Measurements from ENCODE around the gene DFFA. TPM values are rescaled to one million over a fixed set of nuclear protein-coding genes. Genes with fewer than 3 reads are reported as not detected.

DFFA gene
- total and polyA plus RNA-seq, 12 donors, result 13.0 to 42.1 (median 35.1) TPM

DNA sequence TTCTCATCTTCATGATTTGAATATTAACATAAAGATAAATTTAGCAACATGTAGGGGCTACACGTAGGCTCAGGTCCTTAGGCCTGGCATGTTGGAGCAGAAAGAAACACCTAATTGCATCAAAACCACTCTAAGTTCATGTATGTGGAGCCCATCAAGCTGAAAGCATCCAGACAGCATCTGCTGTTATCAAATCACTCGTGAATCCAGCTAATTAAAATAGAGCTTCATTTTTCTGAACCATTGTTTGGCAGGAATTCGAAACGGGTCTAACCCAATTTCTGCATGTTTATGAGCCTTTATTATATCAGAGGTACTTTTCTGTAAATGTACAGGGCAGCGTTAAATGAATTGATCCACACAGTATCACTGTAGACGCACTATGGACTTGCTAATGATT, 48.2 kb upstream of the DFFA start:
- intact Hi-C loops (cut with DNase I), result no loop called here
- no peaks in the 10 kb centered on the region for H3K9me3 ChIP-seq (replicated peaks in 1 of 3)
- H3K27me3 ChIP-seq, result no peaks in the 10 kb centered on the region
- no peak overlapping the region for H3K27ac ChIP-seq
- H3K4me3 ChIP-seq, result no peak overlapping the region
- WGBS, 4 donors, result 92 to 94% (median 92%) methylated on average over 6 of the region's 6 CpGs
- TF ChIP-seq, protein P1, sequence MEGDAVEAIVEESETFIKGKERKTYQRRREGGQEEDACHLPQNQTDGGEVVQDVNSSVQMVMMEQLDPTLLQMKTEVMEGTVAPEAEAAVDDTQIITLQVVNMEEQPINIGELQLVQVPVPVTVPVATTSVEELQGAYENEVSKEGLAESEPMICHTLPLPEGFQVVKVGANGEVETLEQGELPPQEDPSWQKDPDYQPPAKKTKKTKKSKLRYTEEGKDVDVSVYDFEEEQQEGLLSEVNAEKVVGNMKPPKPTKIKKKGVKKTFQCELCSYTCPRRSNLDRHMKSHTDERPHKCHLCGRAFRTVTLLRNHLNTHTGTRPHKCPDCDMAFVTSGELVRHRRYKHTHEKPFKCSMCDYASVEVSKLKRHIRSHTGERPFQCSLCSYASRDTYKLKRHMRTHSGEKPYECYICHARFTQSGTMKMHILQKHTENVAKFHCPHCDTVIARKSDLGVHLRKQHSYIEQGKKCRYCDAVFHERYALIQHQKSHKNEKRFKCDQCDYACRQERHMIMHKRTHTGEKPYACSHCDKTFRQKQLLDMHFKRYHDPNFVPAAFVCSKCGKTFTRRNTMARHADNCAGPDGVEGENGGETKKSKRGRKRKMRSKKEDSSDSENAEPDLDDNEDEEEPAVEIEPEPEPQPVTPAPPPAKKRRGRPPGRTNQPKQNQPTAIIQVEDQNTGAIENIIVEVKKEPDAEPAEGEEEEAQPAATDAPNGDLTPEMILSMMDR (IDR thresholded peaks at IDR 0.05), result no peak
- peaks cover 14 to 32% of the 10 kb centered on the region in 2 donors for H3K4me1 ChIP-seq (replicated peaks in 1 of 2)
- H3K36me3 ChIP-seq (replicated peaks in 1 of 2), result no peaks in the 10 kb centered on the region
- no peak for DNase-seq

DNA sequence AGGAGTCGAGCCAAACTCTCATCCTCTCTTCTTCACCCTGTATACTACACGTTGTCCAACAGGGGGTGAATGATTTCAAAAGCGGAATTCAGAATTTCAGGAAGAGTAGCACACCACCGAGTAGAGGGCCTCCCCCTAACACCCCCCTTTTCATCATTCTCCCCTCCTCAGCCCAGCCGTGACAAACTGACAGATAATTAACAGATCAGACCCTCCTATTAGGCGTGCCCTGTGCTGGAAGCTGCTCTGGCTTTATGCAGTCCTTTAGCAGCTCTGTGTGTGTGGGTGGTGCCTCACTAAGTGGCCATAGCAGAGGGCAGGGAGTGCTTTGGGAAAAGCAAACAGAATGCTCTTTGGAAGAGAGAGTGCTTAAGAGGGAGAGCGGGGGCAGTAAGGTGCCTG, 46.7 kb upstream of the DFFA start:
- H3K36me3 ChIP-seq (replicated peaks in 1 of 2), result no peaks in the 10 kb centered on the region

DNA sequence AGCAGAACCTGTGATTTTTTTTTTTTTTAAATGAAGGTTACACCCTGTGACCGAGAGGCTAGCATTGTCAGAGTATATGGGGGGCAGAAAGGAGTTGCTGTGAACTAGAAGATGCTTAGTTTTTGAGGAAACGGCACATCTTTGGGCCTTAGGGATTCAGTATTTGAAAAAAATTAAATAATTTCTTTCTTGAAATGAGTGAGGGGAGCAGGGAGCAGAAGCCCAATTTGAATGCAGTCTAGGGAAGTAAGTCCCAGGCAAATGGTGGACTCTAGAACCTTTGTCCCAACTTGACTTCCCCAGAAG, 45.3 kb upstream of the DFFA start:
- WGBS, 4 donors, result 91 to 93% (median 92%) methylated on average over 2 of the region's 2 CpGs
- no peaks in the 10 kb centered on the region for H3K36me3 ChIP-seq (replicated peaks in 1 of 2)
- no peaks in the 10 kb centered on the region for H3K27me3 ChIP-seq
- no peak overlapping the region for H3K4me3 ChIP-seq
- H3K4me1 ChIP-seq (replicated peaks in 1 of 2), result peaks cover 11 to 23% of the 10 kb centered on the region in 2 donors
- no peak overlapping the region for H3K27ac ChIP-seq
- no peaks in the 10 kb centered on the region for H3K9me3 ChIP-seq (replicated peaks in 1 of 3)
- intact Hi-C loops (cut with DNase I), result no loop called here
- TF ChIP-seq POLR2A (IDR thresholded peaks at IDR 0.05), result no peak
- TF ChIP-seq, protein P1 (IDR thresholded peaks at IDR 0.05), result no peak
- no peak for DNase-seq

More for the DNA sequence above, 46.7 kb upstream of the DFFA start:
- peak in 1 of 7 donors; percentile 47 for DNase-seq
- H3K27ac ChIP-seq, result no peak overlapping the region
- intact Hi-C loops (cut with DNase I), result no loop called here
- H3K27me3 ChIP-seq, result no peaks in the 10 kb centered on the region
- no peaks in the 10 kb centered on the region for H3K9me3 ChIP-seq (replicated peaks in 1 of 3)
- no peak overlapping the region for H3K4me3 ChIP-seq
- TF ChIP-seq POLR2A (IDR thresholded peaks at IDR 0.05), result no peak
- TF ChIP-seq, protein P1 (IDR thresholded peaks at IDR 0.05), result no peak
- H3K4me1 ChIP-seq (replicated peaks in 1 of 2), result peaks cover 14 to 34% of the 10 kb centered on the region in 2 donors
- 60 to 73% (median 66%) methylated on average over 7 of the region's 7 CpGs for WGBS, 4 donors

DNA sequence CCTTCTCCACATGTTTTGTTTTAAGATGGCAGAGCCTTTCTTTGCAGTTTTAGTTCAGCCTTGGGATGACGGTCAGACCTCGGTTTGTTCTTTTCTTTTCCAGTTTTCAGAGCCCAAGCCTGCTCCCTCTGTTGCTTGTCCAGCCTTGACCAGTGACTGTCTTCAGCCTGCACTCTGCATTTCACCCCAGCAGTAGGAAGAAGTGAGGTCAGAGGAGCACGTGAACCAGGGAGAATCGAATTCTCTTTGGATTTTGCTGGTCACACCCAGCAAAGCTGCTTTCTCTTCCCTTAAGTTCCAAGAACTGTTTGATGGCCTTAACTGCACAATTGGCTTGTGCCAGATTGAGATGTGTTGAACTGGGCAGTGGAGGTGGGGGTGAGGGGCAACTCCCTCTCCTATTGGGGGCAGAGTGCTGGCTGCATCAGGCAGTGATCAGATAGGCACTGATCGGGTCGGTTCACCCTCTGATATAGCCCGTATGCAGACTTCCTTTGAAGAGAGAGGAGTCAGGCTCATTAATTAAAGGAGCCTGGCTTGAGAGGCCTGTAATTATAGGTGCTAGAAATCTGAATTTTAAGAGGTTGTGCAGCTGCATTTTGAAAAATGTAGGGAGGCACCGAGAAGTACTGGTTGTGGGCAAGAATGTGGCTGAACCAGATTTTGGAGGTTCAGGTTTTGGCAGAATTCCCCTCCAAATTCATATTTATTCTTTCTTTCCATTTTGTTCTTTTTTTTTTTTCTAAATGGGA, 44.8 kb upstream of the DFFA start:
- WGBS, 4 donors, result 44 to 60% (median 50%) methylated on average over 8 of the region's 8 CpGs
- TF ChIP-seq, protein P1 (IDR thresholded peaks at IDR 0.05), result no peak
- peak in 1 of 2 donors; percentile 36 for TF ChIP-seq POLR2A (IDR thresholded peaks at IDR 0.05)
- peak in 4 of 7 donors; percentile 46 to 66 (median 59) for DNase-seq
- Histone ChIP-seq H3K27ac (peak overlapping the region in 3 of 5 donors; percentile 13 to 73 (median 72)), H3K36me3 (replicated peaks in 1 of 2) (no peaks in the 10 kb centered on the region), H3K4me1 (replicated peaks in 1 of 2) (peaks cover 11 to 20% of the 10 kb centered on the region in 2 donors), H3K27me3 (no peaks in the 10 kb centered on the region), H3K9me3 (replicated peaks in 1 of 3) (no peaks in the 10 kb centered on the region), H3K4me3 (no peak overlapping the region)
- intact Hi-C loops (cut with DNase I), result no loop called here
